GM18870 (cell line): ENCODE data around the gene MSI2.
"Not testable (repeated sequence)": the region's sequence is repeated elsewhere in the genome, so short reads cannot be mapped to it uniquely, and the experiment has no call there.

Experiments used
- ATAC-seq: cut with Tn5 transposase; IDR thresholded peaks from one replicate; pipeline ENCODE4 v1.9.1; 2021; ENCODE audit warnings: moderate library complexity; ENCODE audit not compliant: unreplicated experiment

The MSI2 gene

DNA sequence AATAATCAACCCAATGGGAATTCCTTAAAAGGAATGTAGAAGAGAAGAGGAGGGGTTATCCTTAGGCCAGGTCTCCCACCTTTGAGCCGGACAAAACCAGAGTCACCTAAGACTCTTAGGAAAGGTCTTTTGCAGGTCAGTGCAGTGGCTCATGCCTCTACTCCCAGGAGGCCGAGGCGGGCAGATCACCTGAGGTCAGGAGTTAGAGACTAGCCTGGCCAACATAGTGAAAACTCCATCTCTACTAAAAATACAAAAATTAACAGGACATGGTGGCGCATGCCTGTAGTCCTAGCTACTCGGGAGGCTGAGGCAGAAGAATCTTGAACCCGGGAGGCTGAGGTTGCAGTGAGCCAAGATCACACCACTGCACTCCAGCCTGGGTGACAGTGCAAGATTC lies 365.5 kb downstream of the MSI2 start:
- not testable (repeated sequence) for ATAC-seq

DNA sequence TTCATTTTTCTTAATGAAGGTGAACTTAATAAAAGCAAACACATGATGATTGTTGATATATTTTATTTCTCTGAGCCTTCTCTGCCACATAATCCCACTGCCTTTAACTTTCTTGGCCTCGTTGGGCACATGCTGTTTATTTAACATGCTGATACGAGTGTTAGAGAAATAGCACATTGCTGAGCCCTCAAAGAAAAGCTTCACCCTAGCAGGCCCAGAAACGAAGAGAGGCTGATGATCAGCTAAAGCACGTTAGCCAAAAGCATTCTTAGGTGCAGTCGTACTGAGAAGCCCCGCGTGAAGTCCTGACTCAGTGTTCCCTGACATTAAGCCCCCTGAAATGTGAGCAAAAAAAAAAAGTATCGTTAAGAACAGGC lies 366.0 kb downstream of the MSI2 start:
- no peak for ATAC-seq

DNA sequence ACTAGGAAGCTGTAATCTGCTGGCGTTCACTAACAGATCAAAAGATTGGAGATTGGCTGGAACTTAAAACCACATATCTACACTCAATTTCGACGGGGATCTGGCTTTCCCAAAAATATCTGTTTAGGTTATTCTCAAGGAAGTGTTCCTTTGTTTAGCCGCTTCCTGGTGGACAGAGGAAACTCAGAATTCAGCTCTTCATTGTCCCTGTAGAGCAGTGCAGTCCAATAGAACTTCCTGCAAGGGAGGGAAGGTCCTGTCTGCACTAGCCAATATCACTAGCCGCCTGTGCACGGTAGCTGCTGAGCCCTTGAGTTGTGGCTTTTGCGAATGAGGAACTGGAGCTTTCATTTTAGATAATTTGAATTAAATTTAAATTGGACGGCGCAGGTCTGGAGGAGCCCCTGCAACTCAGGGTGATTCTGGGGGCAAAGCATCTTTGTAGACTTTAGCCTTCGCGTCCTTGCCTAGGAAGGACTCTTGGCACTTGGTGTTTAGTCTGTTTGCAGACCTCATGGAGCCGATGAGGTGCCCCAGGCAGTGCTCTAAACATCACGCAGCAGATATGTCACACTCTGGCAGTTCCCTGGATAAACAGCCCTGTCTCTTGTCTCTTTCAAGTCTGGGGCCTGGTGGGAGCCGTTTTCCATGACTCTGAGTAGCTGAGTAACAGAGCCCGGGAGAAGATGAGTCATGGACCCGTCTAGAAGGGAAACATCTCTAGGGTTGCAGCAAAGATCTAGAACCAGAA lies 366.5 kb downstream of the MSI2 start:
- peak; percentile 76 for ATAC-seq

DNA sequence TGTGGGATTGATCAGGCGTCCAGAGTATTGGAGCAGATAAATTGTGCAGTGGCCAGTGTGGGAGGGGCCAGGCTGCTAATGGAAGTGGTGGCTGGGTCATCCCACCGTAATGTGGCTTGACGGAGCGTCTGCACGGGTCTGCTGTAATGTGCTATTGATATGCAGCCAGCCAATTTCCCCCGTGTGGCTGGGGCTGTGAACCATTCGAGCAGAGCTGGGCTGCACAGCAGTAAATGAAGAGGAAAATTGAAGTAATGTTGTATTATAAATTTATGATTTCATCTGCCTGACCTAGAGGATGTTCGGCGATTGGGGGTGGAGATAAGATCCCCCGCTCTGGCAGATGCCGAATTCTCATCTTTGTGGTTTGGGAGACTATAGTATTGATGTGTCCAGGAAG lies 367.3 kb downstream of the MSI2 start:
- ATAC-seq: no peak

GRCh38 chr17:57624386-57624785 lies 368.1 kb downstream of the MSI2 start:
- no peak for ATAC-seq

GRCh38 chr17:57625511-57625910 lies 369.2 kb downstream of the MSI2 start:
- ATAC-seq: no peak

DNA sequence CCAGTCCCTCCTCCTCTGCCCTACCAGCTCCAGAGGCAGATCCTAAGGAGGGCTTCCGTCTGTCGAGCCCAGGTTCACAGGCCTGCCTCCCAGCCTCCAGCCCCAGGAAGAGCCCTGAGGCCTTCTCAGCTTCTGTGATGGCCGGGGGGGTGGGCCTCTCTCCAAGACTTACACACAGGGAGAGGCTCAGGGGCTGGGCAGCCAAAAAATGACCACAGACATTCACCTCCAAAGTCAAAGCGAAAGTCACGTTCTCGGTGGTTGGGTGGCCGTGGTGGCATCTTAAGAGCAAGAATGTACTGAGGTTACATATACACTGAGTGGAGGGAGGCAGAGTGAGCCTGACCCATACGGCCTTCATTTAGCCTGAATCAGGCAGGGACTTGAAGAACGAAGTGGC lies 369.6 kb downstream of the MSI2 start:
- ATAC-seq: no peak

GRCh38 chr17:57626520-57627210 lies 370.3 kb downstream of the MSI2 start:
- ATAC-seq: no peak

GRCh38 chr17:57627591-57627990 lies 371.3 kb downstream of the MSI2 start:
- ATAC-seq: no peak

DNA sequence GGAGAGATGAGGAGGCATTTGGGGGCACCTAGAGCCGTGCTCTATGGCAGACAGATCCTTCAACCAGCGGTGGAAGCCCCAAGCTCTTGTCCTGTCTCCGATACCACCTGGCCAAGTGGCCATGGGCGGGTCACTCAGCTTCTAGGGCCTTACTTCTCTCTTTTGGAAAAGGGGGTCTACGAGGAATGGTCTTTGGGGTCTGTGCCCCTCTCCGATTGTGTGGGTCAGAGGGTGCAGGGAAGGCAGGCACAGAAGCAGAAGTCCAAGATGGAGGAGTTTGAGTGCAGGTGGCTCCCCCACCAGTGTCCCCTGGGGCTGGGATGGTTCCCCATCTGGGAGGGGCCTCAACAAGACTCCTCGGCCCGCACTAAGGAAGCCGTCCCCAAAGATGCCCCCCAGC lies 372.1 kb downstream of the MSI2 start:
- no peak for ATAC-seq

GRCh38 chr17:57629470-57629869 lies 373.1 kb downstream of the MSI2 start:
- peak; percentile 52 for ATAC-seq

- no peak for ATAC-seq
Observed at GRCh38 chr17:57629886-57630285, 373.6 kb downstream of the MSI2 start.

- ATAC-seq: no peak
Observed at GRCh38 chr17:57630736-57631135, 374.4 kb downstream of the MSI2 start.

GRCh38 chr17:57631871-57632270 lies 375.5 kb downstream of the MSI2 start:
- ATAC-seq: no peak

- ATAC-seq: no peak
Observed at GRCh38 chr17:57632294-57632693, 376.0 kb downstream of the MSI2 start.

DNA sequence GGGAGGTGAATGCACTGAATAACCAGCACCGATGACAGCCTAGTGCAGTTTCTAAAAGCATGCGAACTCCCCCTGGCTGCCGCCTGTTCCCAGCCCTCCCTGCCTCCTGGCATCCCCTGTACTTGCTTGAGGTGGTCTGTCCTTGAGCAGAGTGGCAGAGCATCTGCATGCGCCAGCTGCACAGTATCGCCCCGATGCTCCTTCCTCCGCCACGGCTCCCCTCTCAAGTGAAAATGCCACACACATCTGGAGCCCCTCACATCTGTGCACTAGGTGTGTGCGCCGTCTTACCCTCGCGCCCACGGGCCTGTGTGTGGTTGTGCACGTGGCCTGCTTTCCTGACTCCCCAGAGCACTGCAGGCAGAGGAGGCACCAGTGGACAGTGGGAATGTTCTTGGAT lies 376.9 kb downstream of the MSI2 start:
- no peak for ATAC-seq

DNA sequence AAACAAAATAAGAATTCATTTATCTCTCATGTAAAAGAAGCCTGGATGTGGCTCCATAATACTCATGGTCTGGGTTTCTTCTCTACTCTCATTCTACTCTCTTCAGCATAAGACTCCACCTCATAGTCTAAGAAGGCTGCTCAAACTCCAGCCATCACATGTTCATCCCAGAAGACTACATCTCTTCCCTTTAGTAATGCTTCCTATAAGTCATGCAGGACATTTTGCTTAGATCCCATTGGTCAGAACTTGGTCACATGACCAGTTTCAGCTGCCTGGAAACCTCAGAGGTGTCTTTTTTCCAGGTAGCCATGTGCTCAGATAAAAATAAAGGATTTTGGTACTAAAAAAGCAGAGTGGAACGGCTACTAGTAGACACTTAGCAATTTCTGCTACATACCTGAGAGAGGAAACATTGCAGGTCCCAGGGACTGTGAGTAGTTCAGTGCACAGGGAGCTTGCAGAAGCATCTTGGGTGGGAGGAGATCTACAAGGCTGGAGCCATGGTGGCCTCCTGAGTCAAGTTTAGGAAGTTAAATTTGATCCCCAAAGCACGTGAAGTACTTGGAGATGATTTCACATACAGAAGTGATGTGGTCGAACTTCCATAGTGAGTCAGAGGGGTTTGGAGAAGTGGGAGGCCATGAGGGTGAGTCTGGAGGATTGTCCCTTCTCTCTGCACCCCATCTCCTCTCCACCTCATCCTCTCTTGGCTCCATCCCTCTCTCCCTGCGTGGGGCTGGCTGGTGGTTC lies 378.6 kb downstream of the MSI2 start:
- ATAC-seq: no peak

GRCh38 chr17:57636274-57636673 lies 380.0 kb downstream of the MSI2 start:
- ATAC-seq: no peak

DNA sequence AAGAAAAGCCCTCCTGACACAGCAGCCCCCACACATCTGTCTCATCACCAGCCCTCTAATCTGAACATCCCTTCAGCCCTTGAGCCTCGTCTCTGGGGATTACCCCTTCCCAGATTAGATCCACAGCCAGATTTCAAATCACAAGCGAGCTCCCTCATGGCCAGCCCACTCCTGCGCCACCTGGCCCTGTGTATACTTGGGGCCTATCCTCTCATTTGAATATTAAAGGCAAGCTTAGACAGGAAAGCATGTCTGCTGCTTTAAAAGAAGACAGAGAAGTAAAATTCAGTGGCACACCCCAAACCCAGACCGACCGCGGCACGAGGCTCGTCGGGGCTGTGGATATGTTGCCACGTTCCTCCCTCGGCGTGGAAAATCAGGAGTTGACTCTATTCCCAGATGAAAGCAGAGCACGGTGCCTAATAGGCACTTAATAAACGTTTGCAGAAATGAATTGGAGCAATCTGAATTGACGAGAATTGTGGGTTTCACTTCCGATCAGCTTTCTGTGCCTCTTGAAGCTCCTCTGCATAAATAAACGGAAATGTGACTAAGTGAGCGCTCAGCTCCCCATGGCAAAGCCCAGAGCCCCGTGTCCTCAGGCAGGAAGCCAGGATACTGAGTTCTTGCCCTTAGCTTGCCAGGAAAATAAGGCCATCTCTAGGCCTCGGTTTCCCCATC lies 380.8 kb downstream of the MSI2 start:
- ATAC-seq: no peak

DNA sequence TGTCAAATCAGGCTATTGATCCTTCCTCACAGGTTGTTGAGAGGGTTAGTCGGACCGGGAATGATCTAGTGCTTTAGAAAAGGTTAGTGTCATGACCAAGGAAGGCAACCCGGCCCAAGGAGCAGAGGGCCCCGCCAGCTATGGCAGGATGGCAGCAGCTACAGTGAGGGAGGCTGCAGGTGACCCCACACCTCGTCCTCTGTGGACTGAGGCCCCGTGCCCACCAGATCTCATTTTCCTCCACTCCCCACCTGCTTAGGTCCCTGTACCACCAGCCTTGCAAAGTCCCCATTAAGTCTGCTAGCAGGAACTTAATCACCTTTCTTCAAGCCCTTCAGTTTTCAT lies 381.3 kb downstream of the MSI2 start:
- no peak for ATAC-seq

- ATAC-seq: no peak
Observed at GRCh38 chr17:57638284-57638683, 382.0 kb downstream of the MSI2 start.

GRCh38 chr17:57639381-57639780 lies 383.1 kb downstream of the MSI2 start:
- no peak for ATAC-seq
